GM12873 (cell line): ENCODE measurements around the gene INTS12.

Experiments used
- CTCF ChIP-seq: IDR thresholded peaks from 2 replicates; pipeline ENCODE4 v1.5.1; 2012; ENCODE audit warnings: low read depth, mild to moderate bottlenecking, moderate library complexity, low read length, control low read depth; ENCODE audit not compliant: insufficient read depth; ENCODE audit errors: missing control alignments

The INTS12 gene

GRCh38 chr4:105709081-105709450 lies 577 bp upstream of the INTS12 start:
- no peak for TF ChIP-seq CTCF

- TF ChIP-seq CTCF = no peak
Observed at GRCh38 chr4:105707782-105708180, 708 bp downstream of the INTS12 start.

- TF ChIP-seq CTCF = no peak
Observed at GRCh38 chr4:105698607-105699006, 9.9 kb downstream of the INTS12 start.

GRCh38 chr4:105686571-105686970 lies 21.9 kb downstream of the INTS12 start:
- TF ChIP-seq CTCF = no peak

GRCh38 chr4:105683038-105683437 lies 25.5 kb downstream of the INTS12 start:
- TF ChIP-seq CTCF = no peak

GRCh38 chr4:105679186-105679585 lies 29.3 kb downstream of the INTS12 start:
- TF ChIP-seq CTCF = no peak

- TF ChIP-seq CTCF = no peak
Observed at GRCh38 chr4:105677709-105678108, 30.8 kb downstream of the INTS12 start.
